Effector memory CD8-positive, alpha-beta T cell (primary cell): Measurements from ENCODE around the gene ERMARD.
A peak's percentile ranks its signal among the peaks of the same experiment; 100 is the strongest.

Experiments
- ATAC-seq: fragments of 150-1000 bp; cut with Tn5 transposase; replicated peaks from 2 replicates; pipeline ENCODE4 v1.10.0; 2021; ENCODE audit warnings: mild to moderate bottlenecking, moderate library complexity
- DNase-seq, 3 experiments: peaks; one replicate each; pipeline ENCODE4 v3.0.0; 2021
- H3K27ac Mint-ChIP-seq, 2 donors: one replicate each; pipeline ENCODE4 v1.8.0; 2022; ENCODE audit warnings: mild to moderate bottlenecking in 2 of 2, mixed read lengths in 2 of 2, moderate library complexity in 2 of 2
- H3K27me3 Mint-ChIP-seq, 2 donors: one replicate each; pipeline ENCODE4 v1.8.0; 2022; ENCODE audit warnings: mixed read lengths in 2 of 2
- H3K36me3 Mint-ChIP-seq: one replicate; pipeline ENCODE4 v1.8.0; 2022; ENCODE audit warnings: mild to moderate bottlenecking, moderate library complexity, mixed read lengths; ENCODE audit not compliant: insufficient read depth
- H3K4me1 Mint-ChIP-seq, 2 donors: one replicate each; pipeline ENCODE4 v1.8.0; 2022; ENCODE audit warnings: low read depth in 2 of 2, mixed read lengths in 2 of 2
- H3K4me3 Mint-ChIP-seq, 2 donors: one replicate each; pipeline ENCODE4 v1.8.0; 2022; ENCODE audit warnings: mild to moderate bottlenecking in 2 of 2, mixed read lengths in 2 of 2, moderate library complexity in 2 of 2
- H3K9me3 Mint-ChIP-seq, 2 donors: one replicate each; pipeline ENCODE4 v1.8.0; 2022; ENCODE audit warnings: mixed read lengths in 2 of 2
- total RNA-seq, 9 experiments: gene quantifications; one replicate each; lab custom pipeline; 2026; lab: John Stamatoyannopoulos, UW

The ERMARD gene
- 23.5 to 40.6 (median 29.3) reads per million in 9 experiments for total RNA-seq

GRCh38 chr6:169751242-169752073 is at the start of gene ERMARD, which contains the start of gene DYNLT2:
TSS of gene ERMARD (plus strand) at chr6:169751622. CDS start at chr6:169751658, 36 bp downstream.
TSS of gene DYNLT2 (minus strand) at chr6:169751572. CDS start at chr6:169751458, 114 bp downstream.
- Mint-ChIP-seq H3K36me3 (peaks cover 29% of the 10 kb centered on the region), H3K27me3 (no peaks in the 10 kb centered on the region), H3K27ac (peak within 1 kb of the TSS; percentile 98 to 100), H3K4me1 (peaks cover 10 to 38% of the 10 kb centered on the region in 2 donors), H3K9me3 (no peaks in the 10 kb centered on the region), H3K4me3 (peak within 1 kb of the TSS; percentile 89 to 99)
- DNase-seq (peak; percentile 91 to 95 (median 95)), ATAC-seq (peak; percentile 93)

- Mint-ChIP-seq H3K36me3 (peaks cover 28% of the 10 kb centered on the region), H3K4me1 (peaks cover 16 to 36% of the 10 kb centered on the region in 2 donors), H3K9me3 (no peaks in the 10 kb centered on the region), H3K27ac (peak within 1 kb of the TSS; percentile 93 to 95), H3K27me3 (no peaks in the 10 kb centered on the region), H3K4me3 (peak within 1 kb of the TSS; percentile 89 to 92)
- ATAC-seq (peak; percentile 86), DNase-seq (peak; percentile 95 to 98 (median 97))
These were observed 49.2 kb upstream of the ERMARD start, which contains the start of the genes C6orf120 and WDR27 for GRCh38 chr6:169701954-169702839. TSS of gene C6orf120 (plus strand) at chr6:169702126. CDS start at chr6:169702460, 334 bp downstream. TSS of gene WDR27 (minus strand) at chr6:169702029. CDS start at chr6:169689005, 13,024 bp downstream.

- Mint-ChIP-seq H3K27me3 (no peaks in the 10 kb centered on the region), H3K9me3 (no peaks in the 10 kb centered on the region), H3K27ac (peak overlapping the region; percentile 93 to 95), H3K36me3 (peaks cover 28% of the 10 kb centered on the region), H3K4me1 (peaks cover 16 to 37% of the 10 kb centered on the region in 2 donors), H3K4me3 (peak overlapping the region; percentile 89 to 92)
- DNase-seq, result no peak
- peak; percentile 2 for ATAC-seq
These were observed 48.6 kb upstream of the ERMARD start for GRCh38 chr6:169702840-169703246.

GRCh38 chr6:169707772-169708171 is 43.6 kb upstream of the ERMARD start:
- DNase-seq (no peak), ATAC-seq (no peak)
- no peak overlapping the region for H3K4me3 Mint-ChIP-seq
- peaks cover 29% of the 10 kb centered on the region for H3K36me3 Mint-ChIP-seq
- no peaks in the 10 kb centered on the region for H3K27me3 Mint-ChIP-seq
- H3K9me3 Mint-ChIP-seq, result no peaks in the 10 kb centered on the region
- peaks cover 7 to 29% of the 10 kb centered on the region in 2 donors for H3K4me1 Mint-ChIP-seq
- peak overlapping the region; percentile 23 to 46 for H3K27ac Mint-ChIP-seq

- DNase-seq (no peak), ATAC-seq (no peak)
- Mint-ChIP-seq H3K27ac (no peak overlapping the region), H3K4me1 (peaks cover 4 to 19% of the 10 kb centered on the region in 2 donors), H3K27me3 (no peaks in the 10 kb centered on the region), H3K36me3 (peaks cover 36% of the 10 kb centered on the region), H3K4me3 (no peak overlapping the region), H3K9me3 (no peaks in the 10 kb centered on the region)
These were observed 42.1 kb upstream of the ERMARD start for GRCh38 chr6:169709293-169709692.

- H3K9me3 Mint-ChIP-seq, result no peaks in the 10 kb centered on the region
- no peak for DNase-seq
- H3K27ac Mint-ChIP-seq, result peak overlapping the region in 1 of 2 donors; percentile 8
- H3K27me3 Mint-ChIP-seq, result no peaks in the 10 kb centered on the region
- peaks cover 42% of the 10 kb centered on the region for H3K36me3 Mint-ChIP-seq
- no peak overlapping the region for H3K4me3 Mint-ChIP-seq
- no peak for ATAC-seq
- H3K4me1 Mint-ChIP-seq, result peaks cover under 1 to 16% of the 10 kb centered on the region in 2 donors
These were observed 41.4 kb upstream of the ERMARD start for GRCh38 chr6:169710009-169710408.

- H3K4me1 Mint-ChIP-seq, result peaks cover under 1 to 3% of the 10 kb centered on the region in 2 donors
- no peaks in the 10 kb centered on the region for H3K9me3 Mint-ChIP-seq
- no peak for ATAC-seq
- DNase-seq, result no peak
- H3K27me3 Mint-ChIP-seq, result no peaks in the 10 kb centered on the region
- H3K36me3 Mint-ChIP-seq, result peaks cover 53% of the 10 kb centered on the region
- H3K4me3 Mint-ChIP-seq, result no peak overlapping the region
- H3K27ac Mint-ChIP-seq, result no peak overlapping the region
These were observed 37.2 kb upstream of the ERMARD start for GRCh38 chr6:169714178-169714577.

GRCh38 chr6:169714595-169714994 is 36.8 kb upstream of the ERMARD start:
- Mint-ChIP-seq H3K9me3 (no peaks in the 10 kb centered on the region), H3K4me3 (no peak overlapping the region), H3K4me1 (peaks cover 4 to 7% of the 10 kb centered on the region in 2 donors), H3K27me3 (no peaks in the 10 kb centered on the region), H3K27ac (no peak overlapping the region), H3K36me3 (peaks cover 53% of the 10 kb centered on the region)
- DNase-seq (no peak), ATAC-seq (no peak)

GRCh38 chr6:169719117-169719516 is 32.3 kb upstream of the ERMARD start:
- peak overlapping the region in 1 of 2 donors; percentile 25 for H3K27ac Mint-ChIP-seq
- peaks cover 33% of the 10 kb centered on the region for H3K36me3 Mint-ChIP-seq
- ATAC-seq (no peak), DNase-seq (no peak)
- no peaks in the 10 kb centered on the region for H3K9me3 Mint-ChIP-seq
- no peaks in the 10 kb centered on the region for H3K27me3 Mint-ChIP-seq
- H3K4me1 Mint-ChIP-seq, result peaks cover 19 to 31% of the 10 kb centered on the region in 2 donors
- no peak overlapping the region for H3K4me3 Mint-ChIP-seq

- peaks cover 19 to 31% of the 10 kb centered on the region in 2 donors for H3K4me1 Mint-ChIP-seq
- H3K9me3 Mint-ChIP-seq, result no peaks in the 10 kb centered on the region
- peak overlapping the region in 1 of 2 donors; percentile 25 for H3K27ac Mint-ChIP-seq
- no peak overlapping the region for H3K4me3 Mint-ChIP-seq
- H3K36me3 Mint-ChIP-seq, result peaks cover 23% of the 10 kb centered on the region
- ATAC-seq (no peak), DNase-seq (no peak)
- H3K27me3 Mint-ChIP-seq, result no peaks in the 10 kb centered on the region
These were observed 31.1 kb upstream of the ERMARD start for GRCh38 chr6:169720207-169720855.

- Mint-ChIP-seq H3K36me3 (peaks cover 12% of the 10 kb centered on the region), H3K4me1 (peaks cover 19 to 31% of the 10 kb centered on the region in 2 donors), H3K27ac (peak overlapping the region; percentile 91 to 95), H3K9me3 (no peaks in the 10 kb centered on the region), H3K27me3 (no peaks in the 10 kb centered on the region), H3K4me3 (peak overlapping the region; percentile 80 to 87)
- peak; percentile 29 for ATAC-seq
- peak in 2 of 3 experiments; percentile 20 to 21 for DNase-seq
These were observed 28.8 kb upstream of the ERMARD start for GRCh38 chr6:169722362-169723199.
